Superior temporal gyrus (tissue), 1 donor: Measurements from ENCODE around the gene CNKSR1.

Experiments
- DNase-seq: peaks from one replicate; pipeline ENCODE4 v3.0.0-alpha.2; 2016; ENCODE audit errors: extremely low spot score

CNKSR1 gene

GRCh38 chr1:26177182-26177684 lies at the start of gene CNKSR1:
Gene CNKSR1, plus strand, starts transcription at chr1:26177491. Its CDS starts 57 bp downstream, at chr1:26177548.
- no peak for DNase-seq

- DNase-seq: no peak
Measured at GRCh38 chr1:26129778-26130177, 47.5 kb upstream of the CNKSR1 start.

- DNase-seq: no peak
Measured at GRCh38 chr1:26130695-26131094, 46.6 kb upstream of the CNKSR1 start.

DNA sequence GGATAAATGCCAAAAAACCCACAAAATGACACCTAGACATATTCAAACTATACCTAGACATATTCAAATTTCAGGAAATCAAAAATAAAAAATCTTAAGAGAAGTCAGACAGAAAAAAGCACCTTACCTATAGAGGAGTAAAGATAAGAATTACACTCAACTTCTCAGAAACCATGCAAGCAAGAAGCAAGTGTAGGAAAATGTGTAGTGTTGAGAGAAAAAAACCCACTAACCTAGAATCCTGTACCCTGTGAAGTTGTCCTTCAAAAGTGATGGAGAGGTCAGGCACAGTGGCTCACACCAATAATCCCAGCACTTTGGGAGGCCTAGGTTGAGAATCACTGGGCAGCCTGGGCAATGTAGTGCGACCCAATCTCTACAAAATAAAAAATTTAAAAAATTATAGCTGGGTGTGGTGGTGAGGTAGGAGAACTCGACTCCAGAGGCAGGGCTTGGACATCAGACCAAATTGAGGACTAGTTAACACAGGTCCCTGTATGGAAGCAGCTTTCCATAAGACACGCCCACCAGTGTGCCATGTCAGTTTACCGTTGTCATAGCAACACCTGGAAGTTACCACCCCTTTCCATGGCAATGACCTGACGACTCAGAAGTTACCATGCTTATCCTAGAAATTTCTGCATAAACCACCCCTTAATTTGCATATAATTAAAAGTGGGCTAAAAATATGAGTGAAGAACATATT lies 45.0 kb upstream of the CNKSR1 start:
- no peak for DNase-seq

DNA sequence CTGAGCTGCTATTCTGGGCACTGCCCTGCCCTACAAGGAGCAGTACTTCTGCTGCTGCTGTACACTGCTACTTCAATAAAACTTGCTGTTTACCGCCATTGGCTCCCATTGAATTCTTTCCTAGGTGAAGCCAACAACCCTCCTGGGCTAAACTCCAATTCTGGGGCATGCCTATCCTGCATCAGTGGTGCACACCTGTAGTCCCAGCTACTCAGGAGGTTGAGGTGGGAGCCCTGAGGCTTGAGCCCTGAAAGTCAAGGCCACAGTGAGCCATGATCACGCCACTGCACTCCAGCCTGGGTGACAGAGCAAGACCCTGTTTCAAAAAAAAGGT lies 44.5 kb upstream of the CNKSR1 start:
- no peak for DNase-seq

DNA sequence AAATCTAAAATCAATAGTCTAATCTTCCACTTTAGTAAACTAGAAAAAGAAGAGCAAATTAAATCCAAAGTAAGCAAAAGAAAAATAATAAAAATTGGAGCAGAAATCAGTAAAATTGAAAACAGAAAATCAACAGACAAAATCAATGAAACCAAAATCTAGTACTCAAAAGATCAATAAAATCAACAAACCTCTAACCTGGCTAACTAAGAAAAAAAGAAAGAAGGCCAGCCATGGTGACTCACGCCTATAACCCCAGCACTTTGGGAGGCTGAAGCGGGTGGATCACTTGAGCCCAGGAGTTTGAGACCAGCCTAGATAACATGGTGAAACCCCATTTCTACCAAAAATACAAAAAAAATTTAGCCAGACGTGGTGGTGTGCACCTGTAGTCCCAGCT lies 42.8 kb upstream of the CNKSR1 start:
- DNase-seq: no peak

DNA sequence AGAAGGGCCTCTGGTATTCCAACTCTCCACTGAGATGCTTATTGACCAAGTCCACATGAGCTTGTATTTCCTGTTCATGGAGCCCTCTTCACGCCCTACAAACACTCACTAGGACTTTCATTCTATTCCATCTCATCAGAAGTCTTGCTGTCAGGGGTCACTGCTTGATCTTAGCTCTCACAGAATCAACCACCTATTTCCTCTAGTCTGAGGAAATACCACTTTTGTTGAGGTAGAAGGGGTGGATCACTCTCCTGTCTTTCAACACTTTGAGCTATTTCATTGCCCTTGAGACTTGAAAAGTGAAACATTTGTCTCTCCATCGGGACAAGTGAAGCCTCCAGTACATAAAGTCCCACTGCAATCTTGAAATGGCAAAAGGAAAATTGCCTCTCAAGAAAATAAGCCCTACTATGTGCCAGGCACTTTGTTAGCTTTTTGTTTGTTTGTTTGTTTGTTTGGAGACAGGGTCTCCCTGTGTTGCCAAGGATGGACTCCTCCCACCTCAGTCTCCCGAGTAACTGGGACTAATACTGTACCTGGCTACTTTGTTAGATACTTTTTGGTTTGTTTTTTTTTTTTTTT lies 38.2 kb upstream of the CNKSR1 start:
- no peak for DNase-seq

DNA sequence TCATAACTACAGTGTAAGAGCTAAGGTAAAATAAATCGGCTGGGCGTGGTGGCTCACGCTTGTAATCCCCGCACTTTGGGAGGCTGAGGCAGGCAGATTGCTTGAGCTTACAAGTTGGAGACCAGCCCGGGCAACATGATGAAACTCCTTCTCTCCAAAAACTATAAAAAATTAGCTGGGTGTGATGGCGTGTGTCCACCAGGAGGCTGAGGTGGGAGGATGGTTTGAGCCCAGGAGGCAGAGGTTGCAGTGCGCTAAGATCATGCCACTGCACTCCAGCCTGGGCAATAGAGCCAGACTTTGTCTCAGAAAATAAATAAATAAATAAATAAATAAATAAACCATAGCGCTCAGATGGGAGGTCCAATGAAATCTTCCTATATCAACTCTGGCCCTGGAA lies 35.1 kb upstream of the CNKSR1 start:
- no peak for DNase-seq

- DNase-seq: peak; percentile 96
Measured at GRCh38 chr1:26145041-26145959, 32.0 kb upstream of the CNKSR1 start.

GRCh38 chr1:26145960-26146294 lies 31.4 kb upstream of the CNKSR1 start:
- no peak for DNase-seq

DNA sequence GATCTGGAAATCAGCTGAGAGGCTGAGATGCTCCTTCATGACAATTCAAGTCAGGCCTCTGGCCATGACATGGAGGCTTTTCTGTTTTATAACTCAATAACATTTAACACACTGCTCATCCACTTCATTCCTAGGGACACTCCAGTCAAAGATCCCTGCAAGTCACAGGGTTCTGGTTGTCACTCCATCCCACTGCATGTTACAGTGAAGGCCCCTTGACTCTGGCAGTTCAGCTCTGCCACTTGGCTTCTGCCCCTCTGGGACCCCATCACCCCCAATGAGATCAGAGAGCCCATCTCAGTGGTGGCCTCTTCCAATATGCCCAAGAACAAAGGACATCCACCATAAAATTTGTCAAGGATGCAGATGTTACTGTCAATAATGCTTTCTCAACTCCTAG lies 28.4 kb upstream of the CNKSR1 start:
- DNase-seq: no peak

DNA sequence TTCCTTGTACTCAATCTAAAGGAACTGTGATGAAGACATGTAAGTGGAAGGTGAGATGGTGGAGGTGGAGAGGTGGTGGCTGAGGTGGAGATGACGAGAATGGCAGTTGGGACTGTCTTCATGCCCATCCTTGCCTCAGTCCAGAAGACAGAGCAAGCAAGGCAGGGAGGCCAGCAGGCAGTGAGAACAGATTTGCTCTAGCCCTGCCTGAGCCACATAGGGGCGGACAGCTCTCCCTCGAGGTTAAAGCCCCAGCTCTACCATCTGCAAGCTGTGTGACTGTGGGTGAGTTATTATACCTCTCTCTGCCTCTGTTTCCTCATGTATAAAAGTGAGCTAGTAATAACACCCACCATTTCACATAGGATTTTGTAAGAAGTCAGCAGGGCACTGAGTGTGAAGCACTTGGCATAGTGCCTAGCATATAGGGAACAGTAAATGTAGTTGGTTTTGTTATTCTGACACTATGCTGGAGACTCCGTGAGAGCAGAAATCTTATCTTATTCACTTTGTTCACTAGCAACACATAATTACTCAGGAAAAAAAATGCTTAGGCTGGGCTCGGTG lies 23.2 kb upstream of the CNKSR1 start:
- no peak for DNase-seq

DNA sequence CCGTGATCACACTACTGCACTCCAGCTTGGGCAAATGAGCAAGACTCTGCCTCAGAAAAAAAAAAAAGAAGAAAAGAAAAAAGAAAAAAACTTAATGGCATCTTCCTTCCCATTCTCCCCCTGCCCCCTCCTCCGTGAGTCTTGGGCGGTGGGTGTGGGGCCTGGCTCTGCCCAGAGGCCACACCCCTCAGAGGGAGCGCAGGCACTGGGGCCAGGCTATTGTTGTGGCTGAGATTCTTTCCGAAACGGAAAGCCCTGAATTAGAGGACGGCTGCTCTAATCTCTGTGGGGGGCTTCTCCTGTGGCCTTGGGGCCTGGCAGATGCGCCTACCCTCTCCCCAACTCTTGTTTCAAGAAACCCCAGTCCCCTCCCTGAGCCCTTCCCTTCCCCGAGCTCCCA lies 22.5 kb upstream of the CNKSR1 start:
- DNase-seq: no peak

DNA sequence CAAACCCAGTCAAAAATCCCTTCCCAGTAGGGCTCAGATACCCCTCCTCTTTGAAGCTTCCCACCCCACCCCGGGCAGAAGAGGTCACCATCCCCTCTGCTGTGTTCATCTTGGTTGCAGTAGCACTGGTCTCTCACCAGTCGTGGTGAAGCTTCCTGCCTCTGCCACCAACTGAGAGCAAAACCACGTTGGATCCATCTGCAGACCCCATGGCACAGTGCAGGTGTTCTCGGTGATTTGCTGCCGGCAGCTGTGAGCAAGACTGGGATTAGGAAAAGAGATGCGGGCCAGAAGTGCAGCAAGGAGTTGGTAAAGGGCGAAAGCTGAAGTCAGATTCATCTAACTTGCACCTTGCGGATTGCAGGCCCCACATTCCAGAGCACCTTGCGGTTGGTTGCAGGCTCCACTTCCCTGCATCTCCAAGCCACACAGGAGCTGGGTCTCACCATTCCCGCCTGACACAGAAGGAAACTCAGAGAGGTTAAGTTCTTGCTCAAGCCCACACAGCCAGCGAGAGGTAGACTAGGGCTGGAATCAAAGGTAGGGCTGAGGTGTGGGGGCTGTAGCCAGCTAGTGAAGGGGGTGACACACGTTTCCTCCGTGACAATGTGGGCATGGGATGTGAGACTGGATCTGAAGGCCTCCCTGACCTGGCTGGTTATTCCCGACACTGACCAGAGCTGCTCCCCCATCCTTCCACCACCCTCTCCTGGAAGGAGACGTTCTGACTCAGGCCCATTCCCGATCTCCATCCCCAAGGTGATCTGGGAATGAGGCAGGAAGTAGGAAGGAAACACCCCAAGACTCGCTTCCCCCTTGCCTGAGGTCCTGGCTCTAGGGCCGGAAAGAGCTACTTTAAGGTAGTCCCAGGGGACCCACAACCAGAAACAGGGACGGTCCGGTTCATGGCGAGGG lies 21.7 kb upstream of the CNKSR1 start:
- no peak for DNase-seq

- no peak for DNase-seq
Measured at GRCh38 chr1:26156285-26157038, 20.8 kb upstream of the CNKSR1 start.

- no peak for DNase-seq
Measured at GRCh38 chr1:26158271-26158907, 18.9 kb upstream of the CNKSR1 start.

GRCh38 chr1:26158908-26159742 lies 18.2 kb upstream of the CNKSR1 start, which contains the start of gene FAM110D:
Gene FAM110D, plus strand, starts transcription at chr1:26159079. Its CDS starts 2,213 bp downstream, at chr1:26161292.
- DNase-seq: no peak

- no peak for DNase-seq
Measured at GRCh38 chr1:26159743-26160039, 17.6 kb upstream of the CNKSR1 start.
